ENCODE data around the gene PKD2L1.
"Not testable (repeated sequence)": the region's sequence is repeated elsewhere in the genome, so short reads cannot be mapped to it uniquely, and the experiment has no call there.

Gene PKD2L1

DNA sequence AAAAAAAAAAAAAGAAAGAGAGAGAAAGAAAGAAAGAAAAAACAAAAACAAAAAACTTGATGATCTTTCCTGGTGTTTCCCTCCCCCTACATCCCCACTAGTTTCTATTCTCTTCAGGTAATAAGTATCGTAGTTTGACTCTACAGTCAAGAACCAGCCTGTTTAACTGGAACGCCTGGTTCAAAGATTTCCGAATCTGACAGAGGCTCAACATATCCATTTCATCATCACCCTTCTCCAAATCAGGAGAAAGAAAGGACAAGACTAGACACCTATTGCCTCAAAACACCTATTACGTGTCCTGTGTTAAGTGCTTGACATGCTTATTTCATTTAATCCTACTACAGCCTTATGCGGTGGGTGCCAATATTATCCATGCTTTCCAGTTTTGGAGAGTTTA is 23.2 kb downstream of the PKD2L1 start:
- no peak overlapping the region for H3K4me3 ChIP-seq (ENCODE audit: low read length in 2 of 2)
- no peaks in the 10 kb centered on the region for H3K4me1 ChIP-seq (ENCODE audit: control insufficient read depth in 2 of 2, insufficient read depth in 2 of 2, low read length in 2 of 2)
- H3K27ac ChIP-seq (ENCODE audit: low read depth in 2 of 2, low read length in 2 of 2), result no peak overlapping the region
- no peak overlapping the region for H3K9ac ChIP-seq (ENCODE audit: low read depth in 1 of 2, low read length in 2 of 2)
- H3K27me3 ChIP-seq (ENCODE audit: control insufficient read depth in 2 of 2, insufficient read depth in 2 of 2, low read length in 2 of 2), result peaks cover 3 to 6% of the 10 kb centered on the region in 2 donors
- no peaks in the 10 kb centered on the region for H3K36me3 ChIP-seq (ENCODE audit: control insufficient read depth in 2 of 2, insufficient read depth in 2 of 2, low read length in 2 of 2)
- no peaks in the 10 kb centered on the region for H3K9me3 ChIP-seq (ENCODE audit: control insufficient read depth in 2 of 2, low read length in 2 of 2)

DNA sequence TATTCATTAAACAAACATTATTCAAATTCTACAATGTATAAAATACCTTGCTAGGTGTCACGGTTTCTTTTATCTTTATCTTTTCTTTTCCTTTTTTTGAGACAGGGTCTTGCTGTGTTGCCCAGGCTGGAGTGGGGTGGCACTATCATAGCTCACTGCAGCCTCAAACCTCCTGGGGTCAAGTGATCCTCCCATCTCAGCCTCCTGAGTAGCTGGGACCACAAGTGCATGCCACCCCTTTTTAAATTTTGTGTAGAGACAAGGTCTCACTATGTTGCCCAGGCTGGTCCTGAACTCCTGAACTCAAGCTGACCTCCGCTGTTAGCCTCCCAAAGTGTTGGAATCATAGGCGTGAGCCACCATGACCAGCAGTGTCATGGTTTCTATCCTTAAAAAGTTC is 25.6 kb downstream of the PKD2L1 start:
- no peak overlapping the region for H3K4me3 ChIP-seq (ENCODE audit: low read length in 2 of 2)
- no peaks in the 10 kb centered on the region for H3K9me3 ChIP-seq (ENCODE audit: control insufficient read depth in 2 of 2, low read length in 2 of 2)
- H3K27me3 ChIP-seq (ENCODE audit: control insufficient read depth in 2 of 2, insufficient read depth in 2 of 2, low read length in 2 of 2), result peaks cover 0 to 6% of the 10 kb centered on the region in 2 donors
- no peaks in the 10 kb centered on the region for H3K4me1 ChIP-seq (ENCODE audit: control insufficient read depth in 2 of 2, insufficient read depth in 2 of 2, low read length in 2 of 2)
- no peak overlapping the region for H3K9ac ChIP-seq (ENCODE audit: low read depth in 1 of 2, low read length in 2 of 2)
- H3K27ac ChIP-seq (ENCODE audit: low read depth in 2 of 2, low read length in 2 of 2), result no peak overlapping the region
- no peaks in the 10 kb centered on the region for H3K36me3 ChIP-seq (ENCODE audit: control insufficient read depth in 2 of 2, insufficient read depth in 2 of 2, low read length in 2 of 2)

DNA sequence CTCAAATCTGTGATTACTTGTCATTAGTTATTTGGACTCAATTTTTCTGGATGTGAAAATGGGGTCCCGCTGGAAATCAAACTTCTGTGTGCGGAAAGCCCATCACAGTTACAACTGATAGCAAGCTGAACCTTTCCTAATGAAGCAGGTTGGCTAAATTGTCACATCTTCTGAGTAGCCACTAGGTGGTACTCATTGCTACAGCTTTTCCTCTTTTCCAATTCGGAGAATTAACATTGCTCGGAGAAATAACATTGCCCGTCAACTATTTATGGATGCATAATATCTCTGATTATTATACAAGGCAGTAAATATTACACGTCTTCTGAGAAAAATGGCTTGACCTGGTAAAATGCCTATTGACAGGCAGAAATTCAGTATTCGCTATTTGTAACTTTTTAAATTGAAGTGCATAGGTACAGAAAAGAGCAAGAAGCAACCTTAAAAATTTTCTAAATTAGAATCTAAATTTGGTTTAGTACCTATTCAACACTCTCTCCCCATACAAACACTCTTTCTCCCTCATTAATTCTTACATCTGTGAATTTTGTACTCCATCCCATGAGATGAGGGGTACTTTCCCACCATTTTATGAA is 26.2 kb downstream of the PKD2L1 start:
- Histone ChIP-seq H3K4me3 (ENCODE audit: low read length in 2 of 2) (no peak overlapping the region), H3K27ac (ENCODE audit: low read depth in 2 of 2, low read length in 2 of 2) (no peak overlapping the region), H3K27me3 (ENCODE audit: control insufficient read depth in 2 of 2, insufficient read depth in 2 of 2, low read length in 2 of 2) (peaks cover 0 to 6% of the 10 kb centered on the region in 2 donors), H3K9me3 (ENCODE audit: control insufficient read depth in 2 of 2, low read length in 2 of 2) (no peaks in the 10 kb centered on the region), H3K9ac (ENCODE audit: low read depth in 1 of 2, low read length in 2 of 2) (no peak overlapping the region), H3K4me1 (ENCODE audit: control insufficient read depth in 2 of 2, insufficient read depth in 2 of 2, low read length in 2 of 2) (no peaks in the 10 kb centered on the region), H3K36me3 (ENCODE audit: control insufficient read depth in 2 of 2, insufficient read depth in 2 of 2, low read length in 2 of 2) (no peaks in the 10 kb centered on the region)

DNA sequence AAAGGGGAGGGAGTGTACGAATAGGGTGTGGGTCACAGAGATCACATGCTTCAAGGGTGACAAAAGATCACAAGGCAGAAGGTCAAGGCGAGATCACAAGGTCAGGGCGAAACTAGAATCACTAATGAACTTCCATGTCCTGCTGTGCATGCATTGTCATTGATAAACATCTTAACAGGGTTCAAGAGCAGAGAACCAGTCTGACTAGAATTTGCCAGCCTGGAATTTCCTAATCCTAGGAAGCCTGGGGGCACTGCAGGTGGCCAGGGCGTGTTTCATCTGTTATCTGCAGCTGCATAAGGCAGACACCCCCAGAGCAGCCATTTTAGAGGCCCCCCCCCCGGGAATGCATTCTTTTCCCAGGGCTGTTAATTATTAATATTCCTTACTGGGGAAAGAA is 28.9 kb downstream of the PKD2L1 start:
- H3K36me3 ChIP-seq (ENCODE audit: control insufficient read depth in 2 of 2, insufficient read depth in 2 of 2, low read length in 2 of 2); H3K4me1 ChIP-seq (ENCODE audit: control insufficient read depth in 2 of 2, insufficient read depth in 2 of 2, low read length in 2 of 2); H3K9ac ChIP-seq (ENCODE audit: low read depth in 1 of 2, low read length in 2 of 2); H3K4me3 ChIP-seq (ENCODE audit: low read length in 2 of 2); H3K9me3 ChIP-seq (ENCODE audit: control insufficient read depth in 2 of 2, low read length in 2 of 2); H3K27ac ChIP-seq (ENCODE audit: low read depth in 2 of 2, low read length in 2 of 2); H3K27me3 ChIP-seq (ENCODE audit: control insufficient read depth in 2 of 2, insufficient read depth in 2 of 2, low read length in 2 of 2): not testable (repeated sequence)

DNA sequence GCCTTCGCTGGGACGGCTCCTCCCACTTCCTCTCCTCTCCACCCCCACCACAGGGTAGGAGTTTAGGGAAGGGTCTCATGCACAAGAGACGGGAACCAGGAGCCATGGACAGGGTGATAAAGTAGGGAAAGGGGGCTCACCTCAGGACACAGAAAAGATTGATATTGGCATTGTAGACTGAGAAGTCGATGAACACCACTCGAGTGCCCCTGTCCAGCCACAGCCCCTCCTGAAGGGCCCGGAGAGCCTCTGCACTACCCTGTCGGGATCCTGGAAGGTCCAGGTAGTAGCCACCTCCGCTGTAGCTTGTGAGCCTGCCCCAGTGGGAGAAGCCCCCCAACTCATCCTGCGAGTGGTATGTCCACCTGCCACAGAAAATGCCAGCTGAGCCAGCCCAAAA is 32.8 kb downstream of the PKD2L1 start:
- Histone ChIP-seq H3K36me3 (ENCODE audit: control insufficient read depth in 2 of 2, insufficient read depth in 2 of 2, low read length in 2 of 2) (no peaks in the 10 kb centered on the region), H3K4me1 (ENCODE audit: control insufficient read depth in 2 of 2, insufficient read depth in 2 of 2, low read length in 2 of 2) (no peaks in the 10 kb centered on the region), H3K9ac (ENCODE audit: low read depth in 1 of 2, low read length in 2 of 2) (no peak overlapping the region), H3K9me3 (ENCODE audit: control insufficient read depth in 2 of 2, low read length in 2 of 2) (no peaks in the 10 kb centered on the region), H3K4me3 (ENCODE audit: low read length in 2 of 2) (no peak overlapping the region), H3K27ac (ENCODE audit: low read depth in 2 of 2, low read length in 2 of 2) (no peak overlapping the region), H3K27me3 (ENCODE audit: control insufficient read depth in 2 of 2, insufficient read depth in 2 of 2, low read length in 2 of 2) (peaks cover 0 to 2% of the 10 kb centered on the region in 2 donors)

DNA sequence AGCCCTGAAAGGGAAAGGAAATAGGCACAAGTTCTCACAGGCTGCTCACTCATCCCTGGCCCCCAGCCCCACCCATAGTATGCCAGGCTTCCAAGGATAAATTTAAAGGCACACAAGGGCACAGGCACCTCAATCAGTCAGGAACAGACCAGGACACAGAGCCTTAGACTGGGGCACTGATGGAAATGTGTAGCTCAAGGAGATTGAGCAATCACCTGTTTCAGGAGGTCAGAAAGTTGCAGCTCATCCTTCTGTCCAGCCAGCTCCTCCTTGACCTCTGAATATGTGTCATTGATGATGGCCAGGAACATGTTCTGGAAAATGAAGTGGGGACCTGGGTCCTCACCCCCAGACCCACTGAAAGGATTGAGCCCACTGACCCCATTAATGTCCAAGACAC is 37.0 kb downstream of the PKD2L1 start:
- Histone ChIP-seq H3K27me3 (ENCODE audit: control insufficient read depth in 2 of 2, insufficient read depth in 2 of 2, low read length in 2 of 2) (peaks cover 0 to 2% of the 10 kb centered on the region in 2 donors), H3K27ac (ENCODE audit: low read depth in 2 of 2, low read length in 2 of 2) (no peak overlapping the region), H3K36me3 (ENCODE audit: control insufficient read depth in 2 of 2, insufficient read depth in 2 of 2, low read length in 2 of 2) (no peaks in the 10 kb centered on the region), H3K4me3 (ENCODE audit: low read length in 2 of 2) (no peak overlapping the region), H3K9ac (ENCODE audit: low read depth in 1 of 2, low read length in 2 of 2) (no peak overlapping the region), H3K9me3 (ENCODE audit: control insufficient read depth in 2 of 2, low read length in 2 of 2) (no peaks in the 10 kb centered on the region), H3K4me1 (ENCODE audit: control insufficient read depth in 2 of 2, insufficient read depth in 2 of 2, low read length in 2 of 2) (no peaks in the 10 kb centered on the region)

DNA sequence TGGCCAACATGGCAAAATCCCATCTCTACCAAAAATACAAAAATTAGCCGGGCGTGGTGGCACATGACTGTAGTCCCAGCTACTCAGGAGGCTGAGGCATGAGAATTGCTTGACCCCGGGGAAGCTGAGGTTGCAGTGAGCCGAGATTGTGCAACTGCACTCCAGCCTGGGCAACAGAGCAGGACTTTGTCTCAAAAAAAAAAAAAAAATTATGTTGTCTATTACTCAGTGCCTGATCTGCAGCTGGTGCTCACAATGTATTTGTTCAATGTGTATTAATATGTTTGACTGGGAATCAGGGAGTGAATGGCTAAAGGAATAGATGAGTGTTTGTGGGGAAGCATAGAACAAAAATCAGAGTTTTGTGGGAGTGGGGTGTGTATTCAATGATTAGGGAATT is 37.7 kb downstream of the PKD2L1 start:
- not testable (repeated sequence) for H3K4me1 ChIP-seq (ENCODE audit: control insufficient read depth in 2 of 2, insufficient read depth in 2 of 2, low read length in 2 of 2); H3K27ac ChIP-seq (ENCODE audit: low read depth in 2 of 2, low read length in 2 of 2)

DNA sequence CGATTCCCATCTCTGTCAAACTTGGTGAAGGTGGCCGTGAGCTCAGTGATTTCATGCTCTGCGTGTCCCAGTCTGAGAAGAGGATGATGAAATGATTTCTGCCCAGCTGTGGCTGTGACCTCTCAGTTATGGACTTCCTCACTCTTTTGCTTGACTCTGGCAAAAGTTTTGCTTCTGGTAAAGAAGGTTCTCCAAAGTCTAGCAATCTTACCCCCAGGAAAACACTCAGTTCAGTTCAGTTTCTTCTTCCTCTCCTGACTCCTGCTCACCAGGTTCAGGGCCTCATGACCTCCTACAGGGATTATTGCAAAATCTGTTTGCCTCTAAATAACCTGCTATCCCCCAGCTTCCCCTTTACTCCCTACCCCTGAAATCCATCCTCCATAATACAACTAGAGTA is 38.7 kb downstream of the PKD2L1 start:
- Histone ChIP-seq H3K4me1 (ENCODE audit: control insufficient read depth in 2 of 2, insufficient read depth in 2 of 2, low read length in 2 of 2) (peaks cover 2 to 6% of the 10 kb centered on the region in 2 donors), H3K9ac (ENCODE audit: low read depth in 1 of 2, low read length in 2 of 2) (no peak overlapping the region), H3K27ac (ENCODE audit: low read depth in 2 of 2, low read length in 2 of 2) (no peak overlapping the region), H3K4me3 (ENCODE audit: low read length in 2 of 2) (no peak overlapping the region), H3K36me3 (ENCODE audit: control insufficient read depth in 2 of 2, insufficient read depth in 2 of 2, low read length in 2 of 2) (no peaks in the 10 kb centered on the region), H3K9me3 (ENCODE audit: control insufficient read depth in 2 of 2, low read length in 2 of 2) (no peaks in the 10 kb centered on the region), H3K27me3 (ENCODE audit: control insufficient read depth in 2 of 2, insufficient read depth in 2 of 2, low read length in 2 of 2) (peaks cover 0 to 2% of the 10 kb centered on the region in 2 donors)

More for the DNA sequence above, 37.7 kb downstream of the PKD2L1 start:
- H3K27me3 ChIP-seq (ENCODE audit: control insufficient read depth in 2 of 2, insufficient read depth in 2 of 2, low read length in 2 of 2); H3K9me3 ChIP-seq (ENCODE audit: control insufficient read depth in 2 of 2, low read length in 2 of 2); H3K9ac ChIP-seq (ENCODE audit: low read depth in 1 of 2, low read length in 2 of 2); H3K4me3 ChIP-seq (ENCODE audit: low read length in 2 of 2); H3K36me3 ChIP-seq (ENCODE audit: control insufficient read depth in 2 of 2, insufficient read depth in 2 of 2, low read length in 2 of 2): not testable (repeated sequence)

DNA sequence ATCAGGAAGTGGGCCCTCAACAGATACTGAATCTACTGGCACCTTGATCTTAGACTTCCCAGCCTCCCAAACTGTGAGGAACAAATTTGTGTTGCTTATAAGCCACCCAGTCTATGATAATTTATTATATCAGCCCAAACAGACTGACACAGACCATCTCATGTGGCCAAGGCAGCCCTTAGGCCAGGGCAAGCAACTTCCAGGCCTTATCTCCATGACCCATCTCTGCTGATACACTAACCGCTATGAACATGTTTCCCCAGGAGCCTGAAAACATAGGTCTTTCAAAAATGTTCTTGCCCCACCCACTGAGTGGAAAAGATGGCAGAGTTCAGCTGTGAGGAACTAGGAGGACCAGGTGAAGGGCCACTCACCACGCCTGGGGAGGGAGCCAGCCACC is 40.4 kb downstream of the PKD2L1 start:
- Histone ChIP-seq H3K4me1 (ENCODE audit: control insufficient read depth in 2 of 2, insufficient read depth in 2 of 2, low read length in 2 of 2) (peaks cover 7 to 13% of the 10 kb centered on the region in 2 donors), H3K9me3 (ENCODE audit: control insufficient read depth in 2 of 2, low read length in 2 of 2) (no peaks in the 10 kb centered on the region), H3K27me3 (ENCODE audit: control insufficient read depth in 2 of 2, insufficient read depth in 2 of 2, low read length in 2 of 2) (peaks cover 0 to 2% of the 10 kb centered on the region in 2 donors), H3K36me3 (ENCODE audit: control insufficient read depth in 2 of 2, insufficient read depth in 2 of 2, low read length in 2 of 2) (no peaks in the 10 kb centered on the region), H3K9ac (ENCODE audit: low read depth in 1 of 2, low read length in 2 of 2) (no peak overlapping the region), H3K27ac (ENCODE audit: low read depth in 2 of 2, low read length in 2 of 2) (no peak overlapping the region), H3K4me3 (ENCODE audit: low read length in 2 of 2) (no peak overlapping the region)

DNA sequence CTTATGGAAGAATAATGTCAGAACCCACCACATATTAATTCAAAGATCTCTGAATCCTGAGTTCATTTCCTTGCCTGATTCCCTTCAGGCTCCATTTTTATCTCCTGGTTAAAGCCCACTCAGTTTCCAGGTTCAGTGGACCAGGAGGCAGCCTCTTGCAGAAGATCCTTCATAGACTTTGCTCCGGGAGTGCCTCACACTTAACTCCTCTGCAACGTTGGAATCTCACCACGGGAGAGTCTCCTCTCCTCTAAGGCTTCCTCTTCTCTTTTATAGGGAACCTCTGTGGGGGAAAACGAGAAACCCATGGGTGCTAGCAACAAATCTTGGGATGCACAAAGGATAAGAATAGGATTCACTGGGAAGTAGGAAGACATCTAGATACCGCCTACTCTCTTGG is 41.8 kb downstream of the PKD2L1 start:
- Histone ChIP-seq H3K9ac (ENCODE audit: low read depth in 1 of 2, low read length in 2 of 2) (no peak overlapping the region), H3K9me3 (ENCODE audit: control insufficient read depth in 2 of 2, low read length in 2 of 2) (no peaks in the 10 kb centered on the region), H3K27ac (ENCODE audit: low read depth in 2 of 2, low read length in 2 of 2) (no peak overlapping the region), H3K36me3 (ENCODE audit: control insufficient read depth in 2 of 2, insufficient read depth in 2 of 2, low read length in 2 of 2) (no peaks in the 10 kb centered on the region), H3K27me3 (ENCODE audit: control insufficient read depth in 2 of 2, insufficient read depth in 2 of 2, low read length in 2 of 2) (no peaks in the 10 kb centered on the region), H3K4me3 (ENCODE audit: low read length in 2 of 2) (no peak overlapping the region), H3K4me1 (ENCODE audit: control insufficient read depth in 2 of 2, insufficient read depth in 2 of 2, low read length in 2 of 2) (peaks cover 7 to 13% of the 10 kb centered on the region in 2 donors)

DNA sequence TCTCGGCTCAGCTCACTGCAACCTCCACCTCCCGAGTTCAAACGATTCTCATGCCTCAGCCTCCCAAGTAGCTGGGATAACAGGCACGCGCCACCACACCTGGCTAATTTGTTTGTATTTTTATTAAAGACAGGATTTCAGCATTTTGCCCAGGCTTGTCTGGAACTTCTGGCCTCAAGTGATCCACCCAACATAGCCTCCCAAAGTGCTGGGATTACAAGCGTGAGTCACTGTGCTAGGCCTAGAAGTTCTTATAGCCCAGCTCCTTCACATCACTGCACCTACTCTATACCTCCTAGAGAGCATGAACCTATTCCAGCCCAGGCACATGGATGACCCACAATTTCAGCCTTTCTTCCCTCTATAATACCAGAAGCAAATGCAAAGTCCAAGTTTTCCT is 42.3 kb downstream of the PKD2L1 start:
- no peak overlapping the region for H3K27ac ChIP-seq (ENCODE audit: low read depth in 2 of 2, low read length in 2 of 2)
- no peaks in the 10 kb centered on the region for H3K27me3 ChIP-seq (ENCODE audit: control insufficient read depth in 2 of 2, insufficient read depth in 2 of 2, low read length in 2 of 2)
- no peak overlapping the region for H3K4me3 ChIP-seq (ENCODE audit: low read length in 2 of 2)
- H3K9me3 ChIP-seq (ENCODE audit: control insufficient read depth in 2 of 2, low read length in 2 of 2), result no peaks in the 10 kb centered on the region
- H3K36me3 ChIP-seq (ENCODE audit: control insufficient read depth in 2 of 2, insufficient read depth in 2 of 2, low read length in 2 of 2), result peaks cover 0 to 3% of the 10 kb centered on the region in 2 donors
- H3K9ac ChIP-seq (ENCODE audit: low read depth in 1 of 2, low read length in 2 of 2), result no peak overlapping the region
- H3K4me1 ChIP-seq (ENCODE audit: control insufficient read depth in 2 of 2, insufficient read depth in 2 of 2, low read length in 2 of 2), result peaks cover 7 to 13% of the 10 kb centered on the region in 2 donors

All from mucosa of rectum (tissue), 2 donors.